Fibroblast of lung (primary cell): ENCODE results near the gene PGAM4. TPM values are rescaled to one million over a fixed set of nuclear protein-coding genes. Genes with fewer than 3 reads are reported as not detected.
"Not testable (repeated sequence)": the region's sequence is repeated elsewhere in the genome, so short reads cannot be mapped to it uniquely, and the experiment has no call there.

ENCODE experiments used
- DNase-seq, 2 donors: peaks; one replicate each; pipeline versions ENCODE4 v3.0.0 to v3.0.0-alpha.2; 2010; ENCODE audit warnings: low read depth in 2 of 2
- H2AFZ ChIP-seq: 2 replicates; pipeline ENCODE4 v1.5.1; 2012; ENCODE audit warnings: low read length, control low read depth, inconsistent platforms
- H3K27ac ChIP-seq: 2 replicates; pipeline ENCODE4 v1.5.1; 2011; ENCODE audit warnings: low read length, control low read depth; ENCODE audit not compliant: insufficient read depth
- H3K27me3 ChIP-seq: 2 replicates; pipeline ENCODE4 v1.5.1; 2011; ENCODE audit warnings: mild to moderate bottlenecking, low read length; ENCODE audit not compliant: control insufficient read depth, insufficient read depth
- H3K36me3 ChIP-seq: 2 replicates; pipeline ENCODE4 v1.5.1; 2011; ENCODE audit warnings: low read length; ENCODE audit not compliant: control insufficient read depth, insufficient read depth
- H3K4me1 ChIP-seq: 2 replicates; pipeline ENCODE4 v1.5.1; 2011; ENCODE audit warnings: low read length; ENCODE audit not compliant: control insufficient read depth, insufficient read depth; ENCODE audit errors: extremely low read depth
- H3K4me2 ChIP-seq: 2 replicates; pipeline ENCODE4 v1.5.1; 2011; ENCODE audit warnings: low read length, control low read depth; ENCODE audit not compliant: insufficient read depth; ENCODE audit errors: extremely low read depth
- H3K4me3 ChIP-seq, 4 experiments: fragments of 200-600 bp in 1 of 4; sonication (generic) in 1 of 4; replicated peaks in 1 of 4; 2 replicates each; pipeline ENCODE4 v1.5.1; 2011 to 2016; ENCODE audit warnings: low read length in 4 of 4, low read depth in 3 of 4, mild to moderate bottlenecking in 3 of 4, control low read depth in 2 of 4, inconsistent platforms in 1 of 4, mixed read lengths in 1 of 4; ENCODE audit not compliant: insufficient read depth in 1 of 4; ENCODE audit errors: control extremely low read depth in 1 of 4
- H3K79me2 ChIP-seq: 2 replicates; pipeline ENCODE4 v1.5.1; 2012; ENCODE audit warnings: mild to moderate bottlenecking, low read length, inconsistent platforms; ENCODE audit not compliant: control insufficient read depth, insufficient read depth
- H3K9ac ChIP-seq: 2 replicates; pipeline ENCODE4 v1.5.1; 2011; ENCODE audit warnings: mild to moderate bottlenecking, low read length, control low read depth; ENCODE audit not compliant: insufficient read depth
- H3K9me3 ChIP-seq: 2 replicates; pipeline ENCODE4 v1.5.1; 2012; ENCODE audit warnings: low read depth, low read length; ENCODE audit not compliant: control insufficient read depth, insufficient read depth
- H4K20me1 ChIP-seq: 2 replicates; pipeline ENCODE4 v1.5.1; 2011; ENCODE audit warnings: low read length; ENCODE audit not compliant: control insufficient read depth, insufficient read depth; ENCODE audit errors: extremely low read depth
- CTCF ChIP-seq, 2 donors: IDR thresholded peaks in 1 of 2; conservative IDR thresholded peaks in 1 of 2; 1 replicate in 1 of 2; 2 replicates in 1 of 2; pipeline ENCODE4 v1.5.1; 2011 to 2012; ENCODE audit warnings: low read length in 2 of 2, control low read depth in 1 of 2, inconsistent platforms in 1 of 2, low read depth in 1 of 2, mild to moderate bottlenecking in 1 of 2
- EZH2 ChIP-seq: IDR thresholded peaks from 2 replicates; pipeline ENCODE4 v1.5.1; 2012; ENCODE audit warnings: low read length, control low read depth, mild to moderate bottlenecking; ENCODE audit errors: missing control alignments
- polyA plus RNA-seq, 2 donors: library from polyadenylated mRNA; depleted of rRNA in 1 of 2; stranded (reverse) in 1 of 2; unstranded in 1 of 2; fragments of >200 nt; gene quantifications; 2 replicates each; pipeline ENCODE4 v1.2.1, GENCODE V29; 2011 to 2012; ENCODE audit warnings: missing spikeins in 1 of 2
- total RNA-seq: library from RNA; depleted of rRNA; stranded (reverse); fragments of >200 nt; gene quantifications from 2 replicates; pipeline ENCODE4 v1.2.1, GENCODE V29; 2014

Gene PGAM4
- total and polyA plus RNA-seq, 2 donors (not counting 1 experiment from before 2014, with no cell fraction given): 0.39 TPM; not detected in 1

DNA sequence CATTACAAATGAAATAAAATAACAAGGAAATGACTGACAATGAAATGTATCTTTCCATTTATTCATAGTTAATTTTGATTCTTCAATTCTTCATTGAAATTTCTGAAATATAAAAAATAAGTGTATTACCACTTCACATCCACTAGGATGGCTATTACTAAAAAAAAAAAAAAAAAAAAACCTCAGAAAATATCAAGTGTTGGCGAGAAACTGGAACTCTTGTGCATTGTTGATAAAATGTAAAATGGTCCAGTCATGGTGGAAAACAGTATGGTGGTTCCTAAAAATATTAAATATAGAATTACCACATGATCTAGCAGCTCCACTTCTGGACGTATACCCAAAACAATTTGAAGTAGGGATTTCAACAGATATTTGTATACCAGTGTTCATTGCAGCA is 22.9 kb downstream of the PGAM4 start:
- TF ChIP-seq CTCF (conservative IDR thresholded peaks at IDR 0.05 in 1 of 2, IDR thresholded peaks at IDR 0.05 in 1 of 2; ENCODE audit: low read depth in 1 of 2, low read length in 2 of 2) (no peak), EZH2 (no peak)
- Histone ChIP-seq H3K27me3 (no peaks in the 10 kb centered on the region), H3K9me3 (no peaks in the 10 kb centered on the region)

DNA sequence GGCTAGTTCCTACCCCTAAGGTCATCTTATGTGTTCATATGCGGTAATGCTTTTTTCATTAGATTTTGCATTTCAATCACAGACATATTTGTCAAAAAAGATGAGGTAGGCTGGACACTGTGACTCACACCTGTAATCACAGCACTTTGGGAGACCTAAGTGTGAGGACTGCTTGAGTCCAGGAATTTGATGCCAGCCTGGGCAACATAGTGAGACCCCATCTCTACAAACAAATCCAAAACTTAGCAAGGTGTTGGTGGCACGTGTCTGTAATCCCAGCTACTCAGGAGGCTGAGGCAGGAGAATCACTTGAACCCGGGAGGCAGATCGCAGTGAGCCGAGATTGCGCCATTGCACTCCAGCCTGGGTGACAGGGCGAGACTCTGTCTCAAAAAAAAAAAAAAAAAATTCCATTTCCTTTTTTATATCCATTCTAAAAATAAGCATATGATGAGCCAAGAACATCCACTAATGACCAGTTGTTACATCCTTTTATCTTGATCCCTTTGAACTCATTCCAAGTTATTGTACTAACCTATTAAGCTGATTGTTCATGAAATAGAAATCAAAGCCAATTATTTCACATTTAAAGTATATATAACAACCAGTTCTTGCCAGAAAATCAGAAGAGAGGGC is 23.4 kb downstream of the PGAM4 start:
- Histone ChIP-seq H3K27ac (no peak overlapping the region), H3K36me3 (no peaks in the 10 kb centered on the region), H3K4me1 (peaks cover 4% of the 10 kb centered on the region), H2AFZ (no peak overlapping the region), H3K4me3 (no peak overlapping the region), H4K20me1 (no peaks in the 10 kb centered on the region), H3K9me3 (no peaks in the 10 kb centered on the region), H3K9ac (no peak overlapping the region), H3K27me3 (no peaks in the 10 kb centered on the region), H3K79me2 (no peaks in the 10 kb centered on the region), H3K4me2 (no peak overlapping the region)
- no peak for DNase-seq
- TF ChIP-seq CTCF (conservative IDR thresholded peaks at IDR 0.05 in 1 of 2, IDR thresholded peaks at IDR 0.05 in 1 of 2; ENCODE audit: low read depth in 1 of 2, low read length in 2 of 2) (no peak), EZH2 (no peak)

More for the DNA sequence above, 22.9 kb downstream of the PGAM4 start:
- no peak overlapping the region for H3K27ac ChIP-seq
- no peak overlapping the region for H2AFZ ChIP-seq
- no peak overlapping the region for H3K4me2 ChIP-seq
- DNase-seq: no peak
- no peak overlapping the region for H3K4me3 ChIP-seq
- H3K79me2 ChIP-seq: no peaks in the 10 kb centered on the region
- H3K4me1 ChIP-seq: peaks cover 4% of the 10 kb centered on the region
- H3K9ac ChIP-seq: no peak overlapping the region
- no peaks in the 10 kb centered on the region for H4K20me1 ChIP-seq
- H3K36me3 ChIP-seq: no peaks in the 10 kb centered on the region

- H3K9me3 ChIP-seq, H3K4me2 ChIP-seq, H4K20me1 ChIP-seq, H3K9ac ChIP-seq, H3K4me3 ChIP-seq, H2AFZ ChIP-seq, H3K4me1 ChIP-seq, H3K79me2 ChIP-seq, DNase-seq, H3K36me3 ChIP-seq, H3K27ac ChIP-seq, H3K27me3 ChIP-seq: not testable (repeated sequence)
Measured at GRCh38 chrX:77945031-77945430, 24.4 kb downstream of the PGAM4 start.
